Astrocyte of the cerebellum (primary cell): Measurements from ENCODE around the gene TRABD2B.

Experiments used
- DNase-seq: peaks from one replicate; pipeline ENCODE4 v3.0.0-alpha.2; 2011; ENCODE audit warnings: low read depth
- H3K4me3 ChIP-seq: 2 replicates; pipeline ENCODE4 v1.5.1; 2011; ENCODE audit warnings: mild to moderate bottlenecking, low read depth, low read length, moderate library complexity
- in situ Hi-C: cut with HindIII; loops from 2 replicates; pipeline ENCODE4 v1.10.0; 2017; ENCODE audit warnings: low sequenced_read_pairs
- TF ChIP-seq, protein P1 (sequence below): IDR thresholded peaks from 2 replicates; pipeline ENCODE4 v1.5.1; 2012; ENCODE audit warnings: low read length, low read depth, moderate library complexity, mild to moderate bottlenecking; ENCODE audit errors: missing control alignments

TRABD2B gene

DNA sequence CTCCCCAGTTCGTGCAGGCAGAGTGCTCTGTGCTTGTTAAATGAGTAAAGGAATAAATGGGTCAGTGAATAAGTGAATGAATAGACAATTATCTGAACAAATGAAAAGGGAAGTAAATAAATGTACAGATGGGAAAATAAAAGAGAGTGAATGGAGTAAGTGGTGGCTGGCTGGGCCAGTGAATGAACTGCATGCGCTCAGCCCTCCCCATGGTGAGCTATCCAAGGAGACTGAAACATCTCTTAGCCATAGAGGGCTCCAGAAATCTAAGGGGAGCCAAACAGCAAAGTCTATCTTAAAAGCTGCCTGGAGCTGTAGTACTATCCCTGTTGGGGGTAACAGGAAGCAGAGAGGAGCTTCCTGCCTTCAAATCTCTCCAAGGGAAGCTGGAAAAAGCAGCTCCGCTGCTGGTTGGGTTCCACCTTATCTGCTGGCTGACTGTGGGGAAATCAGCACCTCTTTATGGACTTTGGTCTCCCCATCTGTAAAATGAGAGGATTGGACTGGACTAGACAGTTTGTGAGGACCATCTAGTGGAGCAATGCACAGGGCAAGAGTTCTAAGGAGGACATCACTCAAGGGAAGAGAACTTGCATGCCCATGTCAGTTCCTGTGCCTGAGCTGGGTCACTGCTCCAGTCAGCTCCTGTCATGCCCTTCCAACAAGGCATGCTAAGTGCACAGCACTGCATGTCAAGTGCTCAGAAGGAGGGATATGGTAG, 77.9 kb downstream of the TRABD2B start:
- H3K4me3 ChIP-seq = no peak overlapping the region
- no peak for DNase-seq
- in situ Hi-C loops = no loop called here
- TF ChIP-seq, protein P1, sequence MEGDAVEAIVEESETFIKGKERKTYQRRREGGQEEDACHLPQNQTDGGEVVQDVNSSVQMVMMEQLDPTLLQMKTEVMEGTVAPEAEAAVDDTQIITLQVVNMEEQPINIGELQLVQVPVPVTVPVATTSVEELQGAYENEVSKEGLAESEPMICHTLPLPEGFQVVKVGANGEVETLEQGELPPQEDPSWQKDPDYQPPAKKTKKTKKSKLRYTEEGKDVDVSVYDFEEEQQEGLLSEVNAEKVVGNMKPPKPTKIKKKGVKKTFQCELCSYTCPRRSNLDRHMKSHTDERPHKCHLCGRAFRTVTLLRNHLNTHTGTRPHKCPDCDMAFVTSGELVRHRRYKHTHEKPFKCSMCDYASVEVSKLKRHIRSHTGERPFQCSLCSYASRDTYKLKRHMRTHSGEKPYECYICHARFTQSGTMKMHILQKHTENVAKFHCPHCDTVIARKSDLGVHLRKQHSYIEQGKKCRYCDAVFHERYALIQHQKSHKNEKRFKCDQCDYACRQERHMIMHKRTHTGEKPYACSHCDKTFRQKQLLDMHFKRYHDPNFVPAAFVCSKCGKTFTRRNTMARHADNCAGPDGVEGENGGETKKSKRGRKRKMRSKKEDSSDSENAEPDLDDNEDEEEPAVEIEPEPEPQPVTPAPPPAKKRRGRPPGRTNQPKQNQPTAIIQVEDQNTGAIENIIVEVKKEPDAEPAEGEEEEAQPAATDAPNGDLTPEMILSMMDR = no peak

DNA sequence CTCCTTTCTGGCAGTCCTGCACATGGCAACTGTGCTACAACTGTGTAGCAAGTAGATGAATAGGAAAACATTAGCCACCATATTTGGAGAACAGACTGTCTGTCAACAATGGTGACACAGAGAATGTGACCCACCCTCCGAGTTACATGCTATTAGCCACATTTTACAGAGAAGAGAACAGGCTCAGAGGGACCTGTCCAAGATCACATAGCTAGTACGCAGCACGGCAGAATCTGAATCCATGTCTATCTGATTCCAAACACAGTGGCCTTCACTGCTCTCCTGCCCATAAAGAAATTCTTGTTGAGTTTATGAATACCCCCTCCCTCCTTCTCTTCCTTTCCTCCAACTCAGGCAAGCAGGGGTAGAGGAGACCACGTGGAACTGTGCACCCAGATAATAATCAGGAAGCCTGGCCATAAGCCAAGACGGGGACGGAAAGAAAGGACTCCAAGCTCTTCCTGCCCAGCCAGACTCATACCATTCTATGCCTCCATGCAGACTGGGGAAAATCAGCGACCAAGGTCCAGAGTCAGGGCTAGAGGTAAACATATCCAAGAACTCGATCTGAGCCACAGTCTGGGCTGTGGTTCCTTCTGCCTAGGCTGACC, 78.8 kb downstream of the TRABD2B start:
- DNase-seq = no peak
- in situ Hi-C loops = no loop called here

DNA sequence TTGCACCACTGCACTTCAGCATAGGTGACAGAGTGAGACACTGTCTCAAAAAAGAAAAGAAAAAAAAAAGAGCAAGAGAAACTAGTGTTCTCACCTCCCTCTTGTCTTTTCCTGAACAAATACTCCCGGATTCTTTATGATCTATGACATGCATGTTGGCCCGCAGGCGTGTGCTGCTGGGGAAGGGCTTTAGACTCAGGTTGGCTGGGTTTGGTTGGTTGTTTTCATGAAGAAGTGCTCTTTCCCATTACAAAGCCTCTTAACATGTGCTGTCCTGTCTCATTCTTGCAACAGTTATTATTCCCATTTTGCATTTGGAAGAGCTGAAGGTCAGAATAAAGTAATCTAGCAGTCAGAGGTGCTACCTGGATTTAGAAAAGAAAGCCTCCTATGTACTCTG, 79.5 kb downstream of the TRABD2B start:
- TF ChIP-seq, protein P1 = no peak
- no peak overlapping the region for H3K4me3 ChIP-seq
- in situ Hi-C loops = no loop called here
- no peak for DNase-seq

More for the DNA sequence above, 78.8 kb downstream of the TRABD2B start:
- TF ChIP-seq, protein P1 = no peak
- H3K4me3 ChIP-seq = no peak overlapping the region

DNA sequence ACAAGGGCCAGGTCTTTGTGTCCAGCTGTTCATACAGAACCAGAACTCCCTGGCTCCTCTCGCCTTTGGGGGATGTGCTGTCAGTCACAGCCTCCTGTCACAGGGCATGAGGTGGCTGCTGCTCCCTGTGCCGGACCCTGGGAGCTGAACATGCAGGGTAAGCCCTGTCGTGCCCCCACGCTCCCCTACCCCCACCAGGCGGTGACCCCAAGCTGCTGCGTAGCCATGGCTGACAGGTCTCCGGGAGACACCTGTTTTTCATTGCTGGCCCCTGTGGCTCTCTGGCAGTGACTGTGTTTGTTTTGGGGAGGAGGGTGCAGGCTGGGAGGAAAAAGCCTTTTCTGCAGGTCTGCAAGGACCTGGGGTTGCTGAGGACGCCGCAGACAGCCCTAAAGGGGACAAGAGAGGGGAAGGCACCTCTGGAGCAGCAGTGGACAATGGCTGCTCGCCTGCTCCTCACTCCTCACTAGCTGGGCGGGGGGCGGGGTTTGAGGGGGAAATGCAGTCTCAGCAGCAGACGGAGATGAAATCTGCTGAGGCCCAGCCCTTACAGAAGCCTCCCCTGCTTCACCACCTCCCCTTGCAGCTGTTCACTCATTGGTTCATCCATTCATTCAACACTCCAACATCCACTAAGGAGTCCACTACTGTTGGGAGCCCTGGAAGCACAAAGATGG, 81.4 kb downstream of the TRABD2B start:
- in situ Hi-C loops = no loop called here

GRCh38 chr1:47914952-47915676, 82.1 kb downstream of the TRABD2B start:
- in situ Hi-C loops = no loop called here
- DNase-seq = no peak
- TF ChIP-seq, protein P1 = no peak
- H3K4me3 ChIP-seq = no peak overlapping the region

More for the DNA sequence above, 81.4 kb downstream of the TRABD2B start:
- TF ChIP-seq, protein P1 = no peak
- H3K4me3 ChIP-seq = no peak overlapping the region
- DNase-seq = no peak
